HEK293 (cell line): ENCODE measurements around the gene IRAK3.

Source experiments
- TF ChIP-seq, protein P1 (sequence below): fragments of 450-650 bp; formaldehyde crosslinking; IDR thresholded peaks from 2 replicates; pipeline ENCODE4 v1.5.1; 2016; ENCODE audit warnings: missing biosample characterization, missing genetic modification characterization
- TF ChIP-seq, protein P2 (sequence below): fragments of 450-650 bp; formaldehyde crosslinking; IDR thresholded peaks from 2 replicates; pipeline ENCODE4 v1.5.1; 2016; ENCODE audit warnings: missing biosample characterization, missing genetic modification characterization
- TF ChIP-seq, protein P3 (sequence below): fragments of 450-650 bp; formaldehyde crosslinking; IDR thresholded peaks from 2 replicates; pipeline ENCODE4 v1.5.1; 2016; ENCODE audit warnings: missing biosample characterization, missing genetic modification characterization

DNA sequence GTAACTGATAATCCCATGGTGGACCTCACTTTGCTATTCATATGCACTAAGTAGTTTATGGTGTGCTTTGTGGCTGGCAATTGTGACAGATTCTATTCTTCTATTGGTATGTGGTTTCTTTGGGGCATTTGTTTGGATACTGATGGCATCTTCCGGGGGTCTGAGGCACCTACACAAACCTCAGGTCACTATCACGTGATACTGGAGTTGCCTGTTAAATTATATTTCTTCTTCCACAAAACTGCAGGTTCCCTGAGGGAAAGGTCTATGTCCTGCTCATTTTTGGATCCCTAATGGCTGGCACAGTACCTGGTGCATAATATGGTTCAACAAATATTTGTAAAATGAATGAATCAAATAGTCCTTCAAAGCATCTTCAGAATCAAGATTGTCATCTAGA, 63.8 kb downstream of the IRAK3 start:
- TF ChIP-seq, protein P1, sequence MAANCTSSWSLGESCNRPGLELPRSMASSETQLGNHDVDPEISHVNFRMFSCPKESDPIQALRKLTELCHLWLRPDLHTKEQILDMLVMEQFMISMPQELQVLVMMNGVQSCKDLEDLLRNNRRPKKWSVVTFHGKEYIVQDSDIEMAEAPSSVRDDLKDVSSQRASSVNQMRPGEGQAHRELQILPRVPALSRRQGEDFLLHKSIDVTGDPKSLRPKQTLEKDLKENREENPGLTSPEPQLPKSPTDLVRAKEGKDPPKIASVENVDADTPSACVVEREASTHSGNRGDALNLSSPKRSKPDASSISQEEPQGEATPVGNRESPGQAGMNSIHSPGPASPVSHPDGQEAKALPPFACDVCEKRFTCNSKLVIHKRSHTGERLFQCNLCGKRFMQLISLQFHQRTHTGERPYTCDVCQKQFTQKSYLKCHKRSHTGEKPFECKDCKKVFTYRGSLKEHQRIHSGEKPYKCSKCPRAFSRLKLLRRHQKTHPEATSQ (tag by site-specific recombination): no peak
- TF ChIP-seq, protein P2, sequence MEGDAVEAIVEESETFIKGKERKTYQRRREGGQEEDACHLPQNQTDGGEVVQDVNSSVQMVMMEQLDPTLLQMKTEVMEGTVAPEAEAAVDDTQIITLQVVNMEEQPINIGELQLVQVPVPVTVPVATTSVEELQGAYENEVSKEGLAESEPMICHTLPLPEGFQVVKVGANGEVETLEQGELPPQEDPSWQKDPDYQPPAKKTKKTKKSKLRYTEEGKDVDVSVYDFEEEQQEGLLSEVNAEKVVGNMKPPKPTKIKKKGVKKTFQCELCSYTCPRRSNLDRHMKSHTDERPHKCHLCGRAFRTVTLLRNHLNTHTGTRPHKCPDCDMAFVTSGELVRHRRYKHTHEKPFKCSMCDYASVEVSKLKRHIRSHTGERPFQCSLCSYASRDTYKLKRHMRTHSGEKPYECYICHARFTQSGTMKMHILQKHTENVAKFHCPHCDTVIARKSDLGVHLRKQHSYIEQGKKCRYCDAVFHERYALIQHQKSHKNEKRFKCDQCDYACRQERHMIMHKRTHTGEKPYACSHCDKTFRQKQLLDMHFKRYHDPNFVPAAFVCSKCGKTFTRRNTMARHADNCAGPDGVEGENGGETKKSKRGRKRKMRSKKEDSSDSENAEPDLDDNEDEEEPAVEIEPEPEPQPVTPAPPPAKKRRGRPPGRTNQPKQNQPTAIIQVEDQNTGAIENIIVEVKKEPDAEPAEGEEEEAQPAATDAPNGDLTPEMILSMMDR (tag by site-specific recombination): no peak
- TF ChIP-seq, protein P3, sequence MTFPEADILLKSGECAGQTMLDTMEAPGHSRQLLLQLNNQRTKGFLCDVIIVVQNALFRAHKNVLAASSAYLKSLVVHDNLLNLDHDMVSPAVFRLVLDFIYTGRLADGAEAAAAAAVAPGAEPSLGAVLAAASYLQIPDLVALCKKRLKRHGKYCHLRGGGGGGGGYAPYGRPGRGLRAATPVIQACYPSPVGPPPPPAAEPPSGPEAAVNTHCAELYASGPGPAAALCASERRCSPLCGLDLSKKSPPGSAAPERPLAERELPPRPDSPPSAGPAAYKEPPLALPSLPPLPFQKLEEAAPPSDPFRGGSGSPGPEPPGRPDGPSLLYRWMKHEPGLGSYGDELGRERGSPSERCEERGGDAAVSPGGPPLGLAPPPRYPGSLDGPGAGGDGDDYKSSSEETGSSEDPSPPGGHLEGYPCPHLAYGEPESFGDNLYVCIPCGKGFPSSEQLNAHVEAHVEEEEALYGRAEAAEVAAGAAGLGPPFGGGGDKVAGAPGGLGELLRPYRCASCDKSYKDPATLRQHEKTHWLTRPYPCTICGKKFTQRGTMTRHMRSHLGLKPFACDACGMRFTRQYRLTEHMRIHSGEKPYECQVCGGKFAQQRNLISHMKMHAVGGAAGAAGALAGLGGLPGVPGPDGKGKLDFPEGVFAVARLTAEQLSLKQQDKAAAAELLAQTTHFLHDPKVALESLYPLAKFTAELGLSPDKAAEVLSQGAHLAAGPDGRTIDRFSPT: no peak
